Kidney glomerular epithelial cell (primary cell): Measurements from ENCODE around the gene GC.
A peak's percentile ranks its signal among the peaks of the same experiment; 100 is the strongest.
"Not testable (repeated sequence)": the region's sequence is repeated elsewhere in the genome, so short reads cannot be mapped to it uniquely, and the experiment has no call there.

Experiments
- DNase-seq: peaks from one replicate; lab custom pipeline; 2025; lab: John Stamatoyannopoulos, UW

Gene GC

DNA sequence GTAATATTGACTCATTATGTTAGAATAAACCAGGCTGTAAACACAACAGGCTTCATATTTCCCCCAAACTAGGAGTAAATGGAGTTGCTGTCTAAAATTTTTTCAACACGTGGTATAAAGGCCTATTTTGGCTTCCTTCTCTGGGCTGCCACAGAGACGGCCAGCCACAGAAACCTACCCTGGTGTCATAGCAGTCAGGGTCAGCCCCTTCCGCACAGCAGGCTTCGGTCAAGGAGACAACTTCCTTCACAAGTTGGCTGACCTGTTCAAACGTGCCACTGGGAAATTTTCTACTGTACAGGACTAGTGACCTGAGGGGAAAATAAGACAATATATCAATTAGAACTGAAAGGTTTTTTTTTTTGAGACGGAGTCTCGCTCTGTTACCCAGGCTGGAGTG lies 15.8 kb downstream of the GC start:
- DNase-seq, result no peak

GRCh38 chr4:71765821-71766383 lies 18.0 kb downstream of the GC start:
- DNase-seq, result no peak

GRCh38 chr4:71765350-71765749 lies 18.5 kb downstream of the GC start:
- DNase-seq, result peak; percentile 34

- DNase-seq, result no peak
Measured at GRCh38 chr4:71752383-71753042, 31.4 kb downstream of the GC start.

GRCh38 chr4:71749008-71749594 lies 34.8 kb downstream of the GC start:
- DNase-seq, result no peak

DNA sequence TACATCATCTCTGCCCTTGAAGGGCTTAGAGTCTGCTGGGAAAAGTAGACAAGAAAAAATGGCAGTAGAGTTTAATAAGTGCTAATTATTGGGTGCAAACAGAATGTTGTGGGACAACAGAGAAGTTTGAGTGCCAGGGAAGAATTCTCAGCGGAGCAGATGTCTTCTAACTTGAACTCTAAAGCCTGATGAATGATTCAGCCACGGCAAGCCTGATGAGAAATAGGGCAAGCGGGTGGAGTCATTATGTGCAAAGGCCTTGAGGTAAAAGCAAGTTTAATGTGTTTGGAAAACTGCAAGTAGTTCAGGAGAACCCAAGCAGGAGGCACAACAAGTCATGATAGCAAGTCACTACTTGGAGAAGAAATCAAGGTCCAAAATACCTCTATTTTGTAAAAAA lies 37.5 kb downstream of the GC start:
- DNase-seq, result no peak

GRCh38 chr4:71738782-71739181 lies 45.1 kb downstream of the GC start:
- not testable (repeated sequence) for DNase-seq

DNA sequence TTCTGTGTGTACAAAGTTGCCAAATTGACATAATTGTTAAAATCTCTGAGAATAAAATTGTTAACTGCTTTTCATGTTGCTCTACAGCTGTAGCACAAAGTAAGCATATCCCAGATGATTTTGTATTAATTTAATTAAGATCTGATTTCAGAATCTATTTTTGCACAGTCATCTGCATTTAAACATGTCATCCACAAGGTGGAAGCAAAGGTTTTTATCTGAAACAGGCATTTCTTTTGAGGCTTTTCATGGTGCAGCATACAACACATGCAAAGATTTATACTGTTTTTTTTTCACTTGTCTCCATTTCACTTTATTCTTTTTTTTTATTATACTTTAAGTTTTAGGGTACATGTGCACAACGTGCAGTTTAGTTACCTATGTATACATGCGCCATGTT lies 51.2 kb downstream of the GC start:
- DNase-seq, result peak; percentile 9

DNA sequence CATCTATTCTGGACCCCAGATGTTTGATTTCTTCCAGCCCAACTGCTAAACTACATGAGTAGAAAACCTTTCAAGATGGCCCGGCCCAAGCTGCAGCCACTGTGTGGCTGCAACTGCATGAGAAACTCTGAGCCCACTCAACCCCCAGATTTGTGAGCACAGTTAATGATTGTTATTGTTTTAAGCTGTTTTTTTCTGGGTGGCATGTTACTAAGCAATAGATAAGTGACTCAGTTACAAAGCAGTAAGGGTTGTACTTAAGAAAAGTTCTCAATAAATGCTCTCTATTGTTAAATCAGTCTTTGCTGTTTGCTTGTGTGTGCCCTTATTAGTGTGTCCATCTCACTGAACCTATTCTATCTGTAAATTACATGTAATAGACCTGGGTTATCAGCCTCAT lies 51.8 kb downstream of the GC start:
- DNase-seq, result peak; percentile 28

DNA sequence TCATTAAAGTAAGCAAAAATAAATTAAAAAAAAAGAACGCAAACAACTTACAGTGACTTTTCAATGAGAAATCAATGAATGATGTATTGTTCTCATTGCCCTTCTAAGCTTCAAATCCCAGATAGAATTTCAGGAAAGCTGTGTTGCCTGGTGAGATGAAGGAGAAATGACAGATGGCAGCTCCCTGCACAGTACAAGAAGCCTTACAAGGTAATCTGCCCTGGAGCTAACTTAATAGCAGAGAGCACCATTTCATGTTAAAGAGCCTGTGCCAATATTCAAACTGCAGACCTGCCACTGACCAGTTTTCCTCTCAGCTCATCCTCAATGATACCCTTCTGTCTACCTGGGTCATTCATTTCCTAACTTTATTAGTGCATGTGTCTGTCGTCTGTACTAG lies 54.0 kb downstream of the GC start:
- DNase-seq, result no peak

- peak; percentile 58 for DNase-seq
Measured at GRCh38 chr4:71713611-71714203, 70.2 kb downstream of the GC start.

DNA sequence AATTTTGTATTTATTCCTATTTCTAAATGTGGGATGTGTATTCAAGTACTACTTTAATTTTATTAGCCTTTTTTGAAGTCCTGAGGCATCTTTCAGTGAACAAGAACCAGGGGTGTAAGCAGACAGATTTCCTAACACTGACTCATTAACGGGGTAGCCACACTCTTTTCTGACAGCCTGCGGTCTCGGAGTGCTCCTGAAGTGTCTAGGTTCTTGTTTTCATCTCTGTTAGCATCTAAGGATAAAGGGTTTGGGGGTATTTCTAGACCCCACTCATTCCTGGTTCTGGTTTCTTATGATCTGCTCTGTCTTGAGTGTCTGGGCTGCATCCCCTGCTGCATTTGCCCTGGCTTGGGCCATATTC lies 71.9 kb downstream of the GC start:
- DNase-seq, result no peak

GRCh38 chr4:71711044-71711984 lies 72.6 kb downstream of the GC start:
- DNase-seq, result no peak

GRCh38 chr4:71709961-71710360 lies 73.9 kb downstream of the GC start:
- DNase-seq, result no peak

GRCh38 chr4:71698141-71698540 lies 85.7 kb downstream of the GC start:
- no peak for DNase-seq

DNA sequence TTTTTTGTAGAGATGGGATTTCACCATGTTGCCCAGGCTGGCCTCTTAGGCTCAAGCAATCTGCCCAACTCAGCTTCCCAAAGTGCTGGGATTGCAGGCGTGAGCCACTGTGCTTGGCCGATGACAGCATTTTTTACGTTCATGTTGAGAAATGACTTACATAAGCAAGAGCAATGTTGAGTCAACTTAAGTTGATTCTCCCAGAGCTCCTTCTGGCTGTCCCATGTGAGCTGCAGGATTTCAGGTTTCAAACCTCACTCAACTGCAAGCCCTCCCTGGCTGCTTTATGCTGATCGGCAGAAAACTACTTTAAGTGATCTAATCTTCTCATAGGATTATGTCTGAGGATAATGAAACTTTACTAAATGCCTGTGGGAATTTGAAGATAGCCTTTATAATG lies 86.8 kb downstream of the GC start:
- DNase-seq, result no peak

GRCh38 chr4:71694961-71695360 lies 88.9 kb downstream of the GC start:
- DNase-seq, result no peak

DNA sequence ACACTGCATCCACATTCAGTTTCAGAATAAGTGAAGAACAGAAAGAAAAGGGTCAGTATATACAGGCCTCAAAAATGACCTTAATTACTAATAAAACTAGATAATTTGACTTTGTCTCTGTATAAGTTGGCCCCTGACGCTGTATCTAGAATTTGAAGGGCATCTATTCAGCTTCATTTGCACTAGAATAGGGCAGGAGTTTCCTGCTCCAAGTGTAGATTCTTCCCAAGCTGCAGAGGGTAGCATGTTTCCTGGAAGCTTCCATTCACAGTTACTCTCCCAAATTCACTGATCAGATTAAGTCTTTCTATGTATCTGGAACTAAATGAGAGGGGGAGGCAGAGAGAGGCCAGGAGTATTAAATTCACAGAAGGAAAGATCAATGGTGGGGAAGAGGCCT lies 90.9 kb downstream of the GC start:
- DNase-seq, result no peak

- no peak for DNase-seq
Measured at GRCh38 chr4:71692198-71692597, 91.7 kb downstream of the GC start.
